K562 (cell line): Measurements from ENCODE around the gene IMMP2L. TPM values are rescaled to one million over a fixed set of nuclear protein-coding genes. Genes with fewer than 3 reads are reported as not detected.

Experiments used
- ATAC-seq: fragments of 200-7000 bp; cut with Tn5 transposase; 3 replicates; pipeline ENCODE4 v1.9.1; 2020; ENCODE audit warnings: moderate library complexity
- BruUV-seq: library from RNA; stranded (reverse); fragments of 400-500 nt; replicated peaks from 2 replicates; lab custom pipeline; 2021; lab: Mats Ljungman, UMichigan
- CTCF ChIA-PET: fragments of 300-600 bp; formaldehyde crosslinking; extraction: SDS; loops from one replicate; lab custom pipeline; 2021; ENCODE audit warnings: low intra/inter-chr PET ratio; lab: Yijun Ruan, JAX
- POLR2A ChIA-PET: fragments of 300-600, 350-650 bp; sonication (Branson Sonifier 250); formaldehyde crosslinking; extraction: SDS; loops from one replicate; lab custom pipeline; 2021; ENCODE audit warnings: antibody characterized with exemption, inconsistent platforms; lab: Yijun Ruan, JAX
- DNase-seq, 4 experiments: peaks; one replicate each; pipeline versions ENCODE4 v3.0.0 to v3.0.0-alpha.2; 2011 to 2018; ENCODE audit warnings: low spot score in 3 of 4, mixed read lengths in 3 of 4; ENCODE audit errors: extremely low read depth in 1 of 4
- FAIRE-seq: peaks from 2 replicates; lab custom pipeline; 2011; peaks lifted over from hg19 to GRCh38; lab: Jason Lieb, UNC
- H2AFZ ChIP-seq: 2 replicates; pipeline ENCODE4 v1.6.0; 2011; ENCODE audit warnings: low read depth, low read length, control low read depth, inconsistent platforms
- H3K27ac ChIP-seq: fragments of 200-600 bp; 3 replicates; pipeline ENCODE4 v1.8.0; 2011; ENCODE audit warnings: low read depth, mild to moderate bottlenecking, control low read depth, inconsistent platforms, low read length, moderate library complexity, mixed read lengths; ENCODE audit errors: extremely low read depth
- H3K27me3 ChIP-seq, 2 experiments: fragments of 300-600 bp in 1 of 2; 2 replicates in 1 of 2; 3 replicates in 1 of 2; pipeline versions ENCODE4 v1.6.0 to v1.8.0; 2011; ENCODE audit warnings: inconsistent platforms in 2 of 2, low read length in 2 of 2, mild to moderate bottlenecking in 1 of 2, mixed read lengths in 1 of 2, moderate library complexity in 1 of 2; ENCODE audit not compliant: control insufficient read depth in 2 of 2, insufficient read depth in 2 of 2
- H3K36me3 ChIP-seq: fragments of 300-600 bp; 3 replicates; pipeline ENCODE4 v1.8.0; 2011; ENCODE audit warnings: mild to moderate bottlenecking, low read length, inconsistent platforms; ENCODE audit not compliant: control insufficient read depth, insufficient read depth
- H3K4me1 ChIP-seq, 2 experiments: fragments of 200-600 bp in 1 of 2; replicated peaks in 1 of 2; 2 replicates in 1 of 2; 3 replicates in 1 of 2; pipeline versions ENCODE4 v1.5.1 to v1.8.0; 2011; ENCODE audit warnings: inconsistent platforms in 2 of 2, low read length in 2 of 2, mild to moderate bottlenecking in 1 of 2, mixed read lengths in 1 of 2, moderate library complexity in 1 of 2; ENCODE audit not compliant: control insufficient read depth in 2 of 2, insufficient read depth in 2 of 2
- H3K4me2 ChIP-seq: 2 replicates; pipeline ENCODE4 v1.6.1; 2011; ENCODE audit warnings: low read length, control low read depth, inconsistent platforms, mixed read lengths; ENCODE audit not compliant: insufficient read depth
- H3K4me3 ChIP-seq: fragments of 200-600 bp; sonication (generic), shearing (Covaris generic); 2 replicates; pipeline ENCODE4 v1.5.1; 2016; ENCODE audit warnings: control low read depth, inconsistent platforms
- H3K79me2 ChIP-seq: fragments of 200-600 bp; 3 replicates; pipeline ENCODE4 v1.8.0; 2011; ENCODE audit warnings: low read length, inconsistent platforms; ENCODE audit not compliant: control insufficient read depth, insufficient read depth
- H3K9ac ChIP-seq, 2 experiments: 2 replicates each; pipeline versions ENCODE4 v1.6.0 to v1.6.1; 2011; ENCODE audit warnings: low read depth in 2 of 2, low read length in 2 of 2, control low read depth in 1 of 2, inconsistent platforms in 1 of 2, mild to moderate bottlenecking in 1 of 2, mixed read lengths in 1 of 2; ENCODE audit not compliant: insufficient read depth in 1 of 2
- H3K9me1 ChIP-seq: one replicate; pipeline ENCODE4 v1.6.0; 2011; ENCODE audit warnings: inconsistent platforms, mild to moderate bottlenecking, low read length, moderate library complexity; ENCODE audit not compliant: control insufficient read depth, insufficient read depth
- H3K9me3 ChIP-seq: replicated peaks from 2 replicates; pipeline ENCODE4 v1.5.1; 2011; ENCODE audit warnings: low read depth, low read length, inconsistent platforms; ENCODE audit not compliant: control insufficient read depth, insufficient read depth
- H4K20me1 ChIP-seq: replicated peaks from 2 replicates; pipeline ENCODE4 v1.6.1; 2011; ENCODE audit warnings: low read length, inconsistent platforms, mixed read lengths; ENCODE audit not compliant: control insufficient read depth, insufficient read depth
- CBX5 ChIP-seq: IDR thresholded peaks from 2 replicates; pipeline ENCODE4 v1.6.1; 2014; ENCODE audit warnings: low read depth, borderline replicate concordance
- GMEB1 ChIP-seq: fragments of 250-450 bp; sonication (Bioruptor Pico); IDR thresholded peaks from 2 replicates; pipeline ENCODE4 v1.4.0; 2020; ENCODE audit warnings: mild to moderate bottlenecking
- WGBS: fragments of 100-300 bp; shearing (Covaris generic); methylation state at CpG from one replicate; pipeline ENCODE4 v1.1.6; 2016; ENCODE audit warnings: low coverage, mixed read lengths; ENCODE audit not compliant: insufficient coverage; ENCODE audit errors: missing lambda C conversion rate; 5-methylcytosine and 5-hydroxymethylcytosine counted together
- in situ Hi-C: fragments of 300-500 bp; cut with MboI; formaldehyde crosslinking; loops from 4 replicates; pipeline ENCODE4 v1.15.0; 2018; ENCODE audit warnings: inconsistent platforms, mixed read lengths
- intact Hi-C: fragments of 100-400 bp; cut with micrococcal nuclease; formaldehyde crosslinking; loops from 2 replicates; pipeline ENCODE4 v1.14.2; 2022
- polyA plus RNA-seq, 8 experiments: library from polyadenylated mRNA; depleted of rRNA in 4 of 8; stranded (reverse) in 5 of 8; unstranded in 3 of 8; fragments of >200 nt; fragmentation: Nextera tagmentation in 2 of 8; fragmentation: Illumina TruSeq in 1 of 8; extraction: Ambion mirVana in 2 of 8; extraction: Trizol in 1 of 8; gene quantifications; 2 replicates each; pipeline versions ENCODE4 v1.2.1 to v1.2.3, GENCODE V29; 2011 to 2014; ENCODE audit warnings: inconsistent platforms in 1 of 8, missing spikeins in 1 of 8
- total RNA-seq, 7 experiments: library from RNA; depleted of rRNA in 6 of 7; stranded (reverse); fragments of >200 nt in 6 of 7; fragmentation: Illumina TruSeq in 2 of 7; extraction: Trizol in 2 of 7; gene quantifications; 2 replicates each; pipeline versions ENCODE4 v1.2.1 to v1.2.3, GENCODE V29; 2011 to 2021; ENCODE audit warnings: low replicate concordance in 1 of 7
- TF ChIP-seq, protein P1 (sequence below): fragments of 450-650 bp; IDR thresholded peaks from 2 replicates; pipeline ENCODE4 v1.6.1; 2017; ENCODE audit warnings: antibody characterized with exemption

The IMMP2L gene
- total and polyA plus RNA-seq, 9 of the 15 experiments (the other 6 are each of a cell fraction or from before 2014, with no cell fraction given), result 29.7 to 116 (median 53.0) TPM

DNA sequence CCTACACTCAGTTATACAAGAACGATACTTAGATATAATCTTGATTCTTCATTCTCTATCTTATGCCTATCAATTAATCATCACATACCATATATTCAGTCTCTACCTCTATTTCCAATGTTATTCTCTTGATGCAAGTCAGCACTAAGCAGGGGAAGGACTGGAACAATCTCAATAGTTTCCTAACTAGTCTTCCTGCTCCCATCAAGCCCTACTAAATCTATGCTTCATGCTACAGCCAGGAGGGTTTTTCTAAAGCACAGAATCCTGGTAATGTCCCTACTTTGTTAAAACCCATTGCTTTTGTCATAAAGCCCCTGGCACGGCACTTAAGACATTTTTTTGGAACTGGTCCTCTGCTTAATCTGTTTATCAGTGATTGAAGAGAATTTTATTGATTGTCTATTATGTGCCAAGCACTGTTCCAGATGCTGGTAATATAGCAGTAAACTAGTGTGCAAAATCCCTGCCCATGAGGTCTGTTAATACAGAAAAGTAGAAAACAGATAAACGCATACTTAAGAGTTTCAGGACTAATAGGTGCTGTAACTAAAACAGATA, 794.7 kb downstream of the IMMP2L start:
- WGBS, result 10% methylated on average over 3 of the region's 3 CpGs
- Histone ChIP-seq H3K4me1 (no peaks in the 10 kb centered on the region), H3K9me1 (no peaks in the 10 kb centered on the region), H3K36me3 (no peaks in the 10 kb centered on the region), H3K79me2 (no peaks in the 10 kb centered on the region), H3K9ac (no peak overlapping the region), H2AFZ (no peak overlapping the region), H3K4me2 (no peak overlapping the region), H4K20me1 (no peaks in the 10 kb centered on the region), H3K9me3 (no peaks in the 10 kb centered on the region), H3K27ac (no peak overlapping the region), H3K4me3 (no peak overlapping the region), H3K27me3 (no peaks in the 10 kb centered on the region)
- in situ Hi-C loops (no loop called here), intact Hi-C loops (no loop called here)
- ChIA-PET POLR2A (no interaction called here), CTCF (no interaction called here)
- BruUV-seq, result no TSS peak
- FAIRE-seq, result no peak
- DNase-seq, result no peak
- TF ChIP-seq CBX5 (no peak), GMEB1 (CRISPR knock-in tag) (no peak)
- ATAC-seq, result no peak

DNA sequence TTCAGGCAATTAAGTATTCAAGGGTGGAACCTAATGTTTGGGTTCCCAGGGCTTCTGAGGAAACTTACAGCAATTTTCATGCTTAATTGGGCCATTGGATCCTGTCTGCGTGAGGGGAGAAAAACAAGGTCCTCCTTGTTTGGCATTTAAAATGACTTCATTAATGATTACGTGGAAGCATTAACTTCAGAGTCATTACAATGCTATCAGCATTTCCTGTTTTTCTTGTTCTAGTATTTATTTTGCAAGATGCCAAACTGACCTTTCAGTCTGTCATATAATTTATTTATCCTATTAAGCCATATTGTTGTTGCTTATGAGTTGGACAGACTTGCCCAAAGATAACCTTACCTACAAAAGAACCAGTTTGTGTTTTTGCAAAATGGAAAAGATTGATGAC, 795.4 kb downstream of the IMMP2L start:
- no peaks in the 10 kb centered on the region for H3K79me2 ChIP-seq
- H3K9ac ChIP-seq, result no peak overlapping the region
- no TSS peak for BruUV-seq
- no peak for FAIRE-seq
- no peak overlapping the region for H2AFZ ChIP-seq
- H3K9me3 ChIP-seq, result no peaks in the 10 kb centered on the region
- in situ Hi-C loops, result no loop called here
- no peaks in the 10 kb centered on the region for H3K27me3 ChIP-seq
- intact Hi-C loops, result no loop called here
- no peaks in the 10 kb centered on the region for H3K4me1 ChIP-seq
- ChIA-PET POLR2A (no interaction called here), CTCF (no interaction called here)
- no peak overlapping the region for H3K27ac ChIP-seq
- H3K9me1 ChIP-seq, result no peaks in the 10 kb centered on the region
- ATAC-seq, result no peak
- 15% methylated on average over 2 of the region's 2 CpGs for WGBS
- DNase-seq, result no peak
- no peaks in the 10 kb centered on the region for H4K20me1 ChIP-seq
- H3K4me2 ChIP-seq, result no peak overlapping the region
- H3K36me3 ChIP-seq, result no peaks in the 10 kb centered on the region
- H3K4me3 ChIP-seq, result no peak overlapping the region
- TF ChIP-seq, protein P1, sequence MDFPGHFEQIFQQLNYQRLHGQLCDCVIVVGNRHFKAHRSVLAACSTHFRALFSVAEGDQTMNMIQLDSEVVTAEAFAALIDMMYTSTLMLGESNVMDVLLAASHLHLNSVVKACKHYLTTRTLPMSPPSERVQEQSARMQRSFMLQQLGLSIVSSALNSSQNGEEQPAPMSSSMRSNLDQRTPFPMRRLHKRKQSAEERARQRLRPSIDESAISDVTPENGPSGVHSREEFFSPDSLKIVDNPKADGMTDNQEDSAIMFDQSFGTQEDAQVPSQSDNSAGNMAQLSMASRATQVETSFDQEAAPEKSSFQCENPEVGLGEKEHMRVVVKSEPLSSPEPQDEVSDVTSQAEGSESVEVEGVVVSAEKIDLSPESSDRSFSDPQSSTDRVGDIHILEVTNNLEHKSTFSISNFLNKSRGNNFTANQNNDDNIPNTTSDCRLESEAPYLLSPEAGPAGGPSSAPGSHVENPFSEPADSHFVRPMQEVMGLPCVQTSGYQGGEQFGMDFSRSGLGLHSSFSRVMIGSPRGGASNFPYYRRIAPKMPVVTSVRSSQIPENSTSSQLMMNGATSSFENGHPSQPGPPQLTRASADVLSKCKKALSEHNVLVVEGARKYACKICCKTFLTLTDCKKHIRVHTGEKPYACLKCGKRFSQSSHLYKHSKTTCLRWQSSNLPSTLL, result no peak
